ENCODE measurements around the gene CD3E.

DNA sequence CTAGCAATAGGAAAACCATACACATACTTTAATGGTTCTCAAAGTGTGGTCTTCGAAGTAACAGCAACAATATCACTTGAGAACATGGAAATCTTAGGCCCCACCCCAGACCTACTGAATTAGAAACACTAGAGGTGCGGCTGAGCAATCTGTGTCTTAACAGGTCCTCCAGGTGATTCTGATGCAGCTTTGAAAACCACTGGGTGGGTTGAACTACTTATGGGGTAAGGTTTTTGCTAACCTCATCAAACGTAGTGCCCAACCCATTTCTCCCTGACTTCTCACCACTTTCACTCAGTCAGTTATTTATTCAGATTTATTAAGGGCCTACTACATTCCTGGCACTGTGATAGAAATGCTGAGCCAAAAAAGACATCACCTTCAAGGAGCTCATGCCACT is 44.2 kb upstream of the CD3E start:
- no peak for TF ChIP-seq YY1 (IDR thresholded peaks at IDR 0.05; ENCODE audit: insufficient read depth, insufficient read length)
- TF ChIP-seq ZNF274 (IDR thresholded peaks at IDR 0.05; ENCODE audit: low read depth, low read length) = no peak
